HG02759 (cell line): ENCODE measurements around the gene VWCE.

Source experiments
- ATAC-seq: cut with Tn5 transposase; IDR thresholded peaks from one replicate; pipeline ENCODE4 v1.9.1; 2021; ENCODE audit warnings: mild to moderate bottlenecking, moderate library complexity; ENCODE audit not compliant: unreplicated experiment

Gene VWCE

DNA sequence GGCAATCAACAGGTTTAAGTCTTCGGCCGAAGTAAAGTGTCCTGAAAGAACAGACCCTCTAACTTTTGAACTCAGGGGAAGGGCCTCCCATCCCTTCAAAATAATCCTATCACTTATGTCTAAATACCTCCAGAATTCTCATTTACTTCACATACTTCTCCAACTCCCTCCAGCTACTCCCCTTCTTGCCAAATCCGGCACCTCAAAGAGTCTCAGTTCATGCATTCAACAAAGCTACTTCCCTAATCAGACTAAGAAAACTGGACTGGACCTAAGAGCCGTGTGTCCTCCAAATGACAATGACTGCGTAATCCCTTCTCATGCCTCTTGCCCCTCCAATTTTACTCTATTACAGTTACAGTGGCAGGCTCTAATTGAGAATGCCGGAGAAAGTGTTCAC lies 36.5 kb upstream of the VWCE start:
- no peak for ATAC-seq

DNA sequence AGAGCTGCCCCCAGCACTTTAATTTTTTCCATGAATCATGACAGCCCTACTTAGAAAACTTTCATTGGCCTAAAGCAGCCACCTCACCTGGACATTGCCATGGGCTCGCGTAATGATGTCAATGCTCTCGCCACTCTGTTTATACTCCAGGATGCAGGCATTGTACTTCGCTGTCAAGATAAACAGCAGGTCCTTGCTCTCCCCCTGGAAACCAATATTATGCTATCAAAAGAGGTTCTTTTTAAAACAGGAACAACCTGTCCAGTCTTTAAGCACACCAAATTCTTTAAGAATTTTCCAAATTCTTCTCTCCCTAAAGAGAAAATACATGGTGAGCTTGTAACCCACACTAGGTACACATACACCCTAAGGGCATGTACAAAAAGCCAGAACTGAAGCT lies 34.8 kb upstream of the VWCE start:
- no peak for ATAC-seq

DNA sequence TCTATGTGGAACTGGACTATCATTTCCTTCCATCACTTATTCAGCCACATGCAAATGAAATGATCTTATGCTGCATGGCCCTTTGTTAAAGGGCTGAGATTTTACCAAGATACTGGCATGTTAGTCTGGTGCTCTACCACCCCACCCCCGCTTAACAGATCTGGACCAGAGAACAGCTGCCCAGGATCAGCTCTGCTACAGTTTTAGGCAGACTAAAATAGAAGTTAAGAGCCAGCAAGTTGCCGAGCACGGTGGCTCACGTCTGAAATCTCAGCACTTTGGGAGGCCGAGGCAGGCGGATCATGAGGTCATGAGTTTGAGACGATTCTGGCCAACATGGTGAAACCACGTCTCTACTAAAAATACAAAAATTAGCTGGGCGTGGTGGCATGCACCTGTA lies 33.2 kb upstream of the VWCE start:
- no peak for ATAC-seq

DNA sequence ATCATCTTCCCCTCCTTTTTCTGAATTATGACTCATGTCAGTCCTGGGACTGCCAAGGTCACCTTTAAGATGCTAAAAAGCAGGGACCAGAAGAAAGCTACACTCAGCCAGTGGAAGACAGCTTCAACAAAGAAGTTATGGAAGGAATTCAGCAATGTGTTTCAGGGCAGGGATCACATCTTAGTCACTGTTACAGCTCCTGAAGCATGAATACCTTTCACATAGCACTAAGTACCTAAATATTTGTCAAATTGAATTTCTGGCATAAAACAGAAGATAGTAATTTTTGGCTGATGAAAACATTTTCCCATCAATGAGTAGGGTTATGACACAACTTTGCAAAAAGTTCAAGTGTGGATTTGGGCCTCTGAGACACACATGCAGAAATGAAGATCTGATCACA lies 32.6 kb upstream of the VWCE start:
- no peak for ATAC-seq

DNA sequence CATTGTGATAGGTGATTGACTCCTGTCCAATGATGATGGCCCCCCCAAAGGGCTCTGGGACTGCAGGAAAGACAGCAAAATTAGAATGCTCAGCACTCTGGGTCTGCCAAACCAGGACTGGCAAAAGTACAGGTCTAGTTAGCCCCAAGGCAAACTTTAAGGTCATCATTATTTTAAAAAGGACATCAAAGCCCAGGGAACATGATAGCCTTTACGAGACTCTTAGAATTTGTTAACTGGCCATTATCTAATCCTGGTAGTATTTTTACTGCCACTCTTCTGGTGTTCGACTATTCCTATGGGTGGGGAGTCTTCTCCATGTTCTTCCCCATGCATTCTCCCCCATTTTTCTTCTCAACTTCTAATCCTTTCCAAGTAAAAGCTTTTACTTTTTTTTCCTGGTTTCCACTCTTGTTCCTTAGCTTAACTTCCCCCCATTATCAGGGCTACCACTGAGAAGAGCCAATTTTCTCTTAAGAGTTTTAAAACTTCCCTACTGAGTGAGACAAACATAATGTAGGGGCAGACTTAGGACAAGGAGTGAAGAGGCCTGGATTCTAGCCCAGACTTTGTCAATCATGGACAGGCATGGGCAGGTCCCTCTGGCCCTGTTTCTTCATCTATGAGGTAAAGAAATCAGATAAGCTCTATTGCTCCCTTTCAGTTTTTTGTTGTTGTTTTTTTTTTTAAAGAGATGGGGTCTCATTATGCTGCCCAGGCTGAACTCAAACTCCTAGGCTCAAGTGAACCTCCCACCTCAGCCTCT lies 30.7 kb upstream of the VWCE start:
- no peak for ATAC-seq

DNA sequence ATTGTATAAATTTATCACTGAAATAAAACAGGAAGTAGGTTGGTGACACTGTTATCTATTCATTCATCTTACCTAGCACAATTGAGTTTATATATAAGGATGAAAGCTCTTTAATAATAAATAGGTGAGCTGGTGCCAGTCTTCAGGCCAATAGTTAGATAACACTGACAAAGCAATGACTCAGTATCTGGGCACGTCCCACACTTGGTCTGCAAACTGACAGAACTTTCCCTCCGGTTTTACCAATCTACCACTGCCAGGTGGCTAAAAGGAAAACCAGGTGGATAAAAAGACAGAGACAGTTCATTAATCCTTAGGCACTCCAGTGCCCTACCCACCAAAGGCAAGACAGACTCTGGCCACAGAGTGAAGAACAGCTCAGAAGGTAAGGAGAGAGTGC lies 20.1 kb upstream of the VWCE start:
- no peak for ATAC-seq

DNA sequence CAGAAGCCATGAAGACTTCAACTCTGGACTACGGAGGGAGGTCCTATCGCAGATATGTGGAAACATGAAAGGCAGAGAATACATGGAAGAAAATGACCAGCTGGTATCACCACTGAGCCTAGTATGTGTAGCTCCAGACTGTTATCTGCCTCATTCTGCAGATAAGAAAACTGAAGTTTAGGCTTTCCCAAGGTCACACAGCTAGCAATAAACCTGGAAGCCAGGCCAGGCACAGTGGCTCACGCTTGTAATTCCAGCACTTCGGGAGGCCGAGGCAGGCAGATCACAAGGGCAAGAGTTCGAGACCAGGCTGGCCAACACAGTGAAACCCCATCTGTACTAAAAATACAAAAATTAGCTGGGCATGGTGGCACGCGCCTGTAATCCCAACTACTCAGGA lies 15.6 kb upstream of the VWCE start:
- no peak for ATAC-seq

DNA sequence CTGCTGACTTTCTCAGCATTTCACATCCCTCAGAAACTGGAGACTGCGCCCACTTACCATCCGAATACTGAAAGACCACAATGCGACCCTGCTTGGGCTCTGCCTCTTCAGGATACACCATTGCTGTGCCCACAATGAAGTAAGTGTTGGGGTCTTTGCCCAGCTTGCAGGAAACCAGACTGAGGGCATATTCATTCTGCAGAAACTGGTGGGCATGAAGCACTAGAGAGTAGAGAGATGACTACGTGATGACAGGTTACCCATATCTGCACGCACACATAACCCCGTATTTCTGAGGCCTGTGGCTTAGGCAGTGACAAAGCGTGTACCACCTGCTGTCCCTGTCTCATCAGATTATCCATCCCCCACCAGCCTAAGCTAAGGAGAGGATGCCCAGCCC lies 14.6 kb upstream of the VWCE start:
- no peak for ATAC-seq

DNA sequence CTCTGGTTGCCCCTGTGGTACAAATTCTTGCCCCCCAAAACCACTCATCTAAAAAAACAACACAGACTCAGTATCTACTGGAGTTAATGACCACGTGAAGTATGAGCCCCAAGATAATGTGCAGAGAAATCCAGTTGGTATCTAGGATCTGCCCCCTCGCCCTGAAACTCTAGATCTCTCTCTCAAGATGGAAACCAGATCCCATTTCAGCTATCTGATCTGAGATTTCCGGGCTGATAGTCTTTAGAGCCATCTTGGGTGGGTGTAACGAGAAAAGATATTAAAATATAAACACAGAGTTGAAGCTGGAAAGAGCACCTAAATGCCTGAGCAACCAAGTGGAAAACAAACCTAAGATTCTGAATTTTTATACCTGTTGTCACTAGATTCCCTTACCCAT lies 14.0 kb upstream of the VWCE start:
- ATAC-seq, result no peak

DNA sequence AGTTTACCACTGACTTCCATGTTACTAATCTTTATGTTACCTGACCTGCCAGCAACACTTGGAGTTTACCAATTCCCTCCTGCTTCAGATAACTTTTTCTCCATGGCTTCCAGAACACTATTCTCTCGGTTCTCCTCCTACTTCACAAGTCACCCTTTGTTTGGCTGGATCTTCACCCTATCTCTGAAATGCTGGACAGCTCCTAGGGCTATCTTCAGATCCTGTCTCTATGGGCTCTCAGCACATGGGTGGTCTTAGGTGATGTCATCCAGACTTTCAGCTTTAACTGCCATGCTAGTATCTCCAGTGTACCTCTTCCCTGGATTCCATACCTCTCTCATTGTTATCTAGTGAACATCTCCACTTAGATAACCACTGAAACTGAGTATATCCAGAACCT lies 12.2 kb upstream of the VWCE start:
- no peak for ATAC-seq

DNA sequence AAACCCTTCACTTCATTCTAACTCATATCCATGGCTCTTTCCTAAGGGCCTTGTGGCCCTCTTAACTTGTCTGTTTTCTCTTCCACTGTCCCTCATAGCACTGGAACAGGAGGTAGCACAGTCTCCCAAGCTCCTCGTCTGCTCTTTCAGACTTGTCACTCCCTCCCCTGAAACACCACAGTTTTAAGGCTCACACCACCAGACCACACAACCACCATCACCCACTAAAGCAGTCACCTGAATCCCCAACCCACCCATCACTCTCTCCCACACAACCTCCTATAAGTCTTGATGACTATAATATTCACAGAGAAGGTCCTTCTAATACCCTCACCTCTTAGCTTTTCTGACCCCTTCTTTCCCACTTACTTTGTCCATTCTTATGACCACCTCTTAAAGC lies 11.1 kb upstream of the VWCE start:
- no peak for ATAC-seq

DNA sequence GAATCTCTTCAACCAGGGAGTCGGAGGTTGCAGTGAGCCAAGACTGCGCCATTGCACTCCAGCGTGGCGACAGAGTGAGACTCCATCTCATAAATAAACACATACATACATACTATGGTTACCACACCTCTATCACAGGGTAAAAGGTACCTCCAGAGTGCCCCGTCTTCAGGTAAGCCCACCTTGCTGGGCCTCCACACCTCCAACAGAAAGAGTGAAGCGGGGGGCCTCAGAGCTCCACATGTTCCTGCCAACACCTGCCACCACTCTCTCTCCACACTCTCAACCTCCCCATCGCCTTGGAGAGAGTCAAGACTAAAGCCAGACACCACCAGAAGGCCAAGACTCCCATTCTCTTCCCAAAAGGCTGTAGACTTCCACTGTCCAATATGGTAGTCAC lies 10.3 kb upstream of the VWCE start:
- no peak for ATAC-seq

DNA sequence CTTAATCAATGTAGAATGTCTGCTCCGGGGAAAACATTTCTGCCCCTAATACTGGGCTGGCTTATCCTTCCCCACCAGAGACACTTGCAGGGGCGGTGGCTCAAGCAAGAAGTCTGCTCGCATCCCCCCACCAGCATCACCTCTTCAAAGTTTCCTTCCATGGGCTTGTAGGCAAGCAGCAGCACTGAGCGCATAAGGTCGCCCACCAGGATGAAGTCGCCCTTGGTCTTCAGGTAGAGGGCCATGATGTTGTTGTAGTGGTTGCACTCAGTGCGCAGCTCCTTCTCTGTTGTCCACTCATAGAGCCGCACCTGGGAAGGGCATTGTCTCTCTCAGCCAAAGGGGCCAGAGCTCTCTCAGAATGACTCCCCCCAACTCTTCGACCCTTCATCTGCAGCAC lies 8.6 kb upstream of the VWCE start:
- ATAC-seq, result no peak

DNA sequence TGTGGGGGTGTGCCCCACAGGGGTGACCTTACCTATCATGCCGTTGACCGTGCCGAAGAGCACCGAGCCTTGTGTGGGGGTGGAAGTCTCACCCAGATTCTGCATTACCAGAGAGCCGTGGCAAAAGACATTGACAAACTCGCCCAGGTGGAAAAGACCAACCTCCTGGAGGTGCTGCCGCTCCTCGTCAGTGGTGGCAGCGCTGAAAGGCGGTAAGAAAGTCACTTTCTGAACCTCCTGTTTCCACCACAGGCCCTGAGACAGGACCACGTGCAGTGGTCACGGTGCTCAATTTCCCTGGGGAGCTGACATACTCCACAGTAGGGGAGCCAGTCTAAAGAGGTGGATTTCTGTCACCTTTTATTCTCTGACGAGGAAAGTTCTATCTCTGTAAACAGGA lies 7.4 kb upstream of the VWCE start:
- no peak for ATAC-seq

DNA sequence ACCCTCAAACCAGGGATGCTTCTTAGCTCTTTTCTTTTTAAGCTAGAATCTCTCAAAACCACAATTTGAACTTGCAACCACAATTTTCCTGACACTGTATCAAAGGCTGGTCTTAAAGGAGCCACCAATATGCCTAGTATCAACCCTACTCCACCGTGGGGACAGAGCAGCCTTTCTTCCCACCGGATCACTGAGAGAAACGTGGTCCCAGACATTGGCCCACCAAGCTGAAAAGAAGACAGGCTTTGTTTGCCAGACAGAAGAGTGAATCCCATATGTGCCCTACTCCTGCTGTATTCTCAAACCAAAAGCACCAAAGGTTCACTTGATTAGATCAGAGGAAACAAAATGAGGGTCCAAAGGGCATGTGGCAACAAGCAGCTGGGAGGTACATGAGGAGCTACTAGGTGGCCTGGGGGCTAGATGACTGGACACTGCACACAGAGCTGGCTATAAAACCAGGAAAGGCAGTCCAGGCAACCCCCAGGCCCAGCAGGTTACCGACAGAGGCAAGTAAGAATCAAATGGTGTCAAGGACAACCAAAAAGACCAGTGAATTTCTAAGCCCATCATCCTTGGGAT lies 3.6 kb upstream of the VWCE start:
- no peak for ATAC-seq

DNA sequence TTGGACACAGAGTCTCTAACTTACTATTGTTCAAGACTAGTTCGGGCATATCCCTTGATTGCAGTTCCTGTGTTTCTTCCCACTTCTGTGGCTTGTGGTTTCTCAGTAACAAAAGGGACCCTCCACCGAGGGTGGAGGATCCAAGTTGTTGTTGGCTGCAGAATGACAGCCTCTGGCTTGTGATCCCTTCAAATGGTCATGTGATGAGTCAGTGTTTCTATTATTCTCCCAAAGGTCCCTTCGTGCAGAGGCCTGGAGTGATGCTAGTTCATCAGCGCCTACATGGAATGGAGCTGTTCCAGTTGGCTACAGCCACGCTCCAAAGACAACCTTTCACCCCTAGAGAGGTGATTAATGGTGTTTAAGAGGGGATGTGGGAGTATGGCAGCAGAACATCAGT lies 2.6 kb upstream of the VWCE start:
- no peak for ATAC-seq

DNA sequence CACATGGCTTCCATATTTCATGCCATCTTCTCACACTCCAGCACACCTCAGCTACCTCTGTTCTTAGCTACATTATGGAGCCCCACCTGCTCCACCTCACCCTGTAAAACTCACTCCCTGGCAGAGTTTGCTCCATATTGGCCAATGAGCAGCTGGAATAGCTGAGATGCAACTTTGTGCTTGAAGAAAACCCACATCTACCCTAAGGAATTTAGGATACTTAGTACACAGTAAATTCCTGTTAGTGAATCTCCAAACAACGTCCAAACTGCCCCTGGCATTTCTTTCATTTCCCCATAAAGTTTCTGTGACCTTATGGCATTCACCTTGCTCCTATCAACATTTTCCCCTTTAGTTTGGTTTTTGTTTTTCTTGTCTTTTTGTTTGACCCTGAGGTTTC lies 2.2 kb upstream of the VWCE start:
- ATAC-seq, result no peak

DNA sequence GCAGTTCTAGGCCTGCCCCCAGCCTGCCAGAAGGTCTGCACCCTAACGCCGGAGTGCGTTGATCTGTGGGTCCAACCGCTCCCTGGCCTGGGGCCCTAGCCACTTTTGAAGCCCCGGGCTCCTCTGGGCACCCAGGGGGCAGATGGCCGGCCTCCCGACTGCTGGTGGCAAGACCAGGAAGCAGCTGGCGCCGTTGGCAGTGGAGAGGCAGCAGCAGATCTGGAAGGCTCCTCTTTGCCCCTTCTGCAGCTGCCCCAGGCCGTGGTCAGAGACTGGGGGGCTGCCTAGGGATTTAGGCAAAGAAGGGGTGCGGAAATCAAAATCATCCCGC lies 445 bp upstream of the VWCE start:
- ATAC-seq, result no peak

DNA sequence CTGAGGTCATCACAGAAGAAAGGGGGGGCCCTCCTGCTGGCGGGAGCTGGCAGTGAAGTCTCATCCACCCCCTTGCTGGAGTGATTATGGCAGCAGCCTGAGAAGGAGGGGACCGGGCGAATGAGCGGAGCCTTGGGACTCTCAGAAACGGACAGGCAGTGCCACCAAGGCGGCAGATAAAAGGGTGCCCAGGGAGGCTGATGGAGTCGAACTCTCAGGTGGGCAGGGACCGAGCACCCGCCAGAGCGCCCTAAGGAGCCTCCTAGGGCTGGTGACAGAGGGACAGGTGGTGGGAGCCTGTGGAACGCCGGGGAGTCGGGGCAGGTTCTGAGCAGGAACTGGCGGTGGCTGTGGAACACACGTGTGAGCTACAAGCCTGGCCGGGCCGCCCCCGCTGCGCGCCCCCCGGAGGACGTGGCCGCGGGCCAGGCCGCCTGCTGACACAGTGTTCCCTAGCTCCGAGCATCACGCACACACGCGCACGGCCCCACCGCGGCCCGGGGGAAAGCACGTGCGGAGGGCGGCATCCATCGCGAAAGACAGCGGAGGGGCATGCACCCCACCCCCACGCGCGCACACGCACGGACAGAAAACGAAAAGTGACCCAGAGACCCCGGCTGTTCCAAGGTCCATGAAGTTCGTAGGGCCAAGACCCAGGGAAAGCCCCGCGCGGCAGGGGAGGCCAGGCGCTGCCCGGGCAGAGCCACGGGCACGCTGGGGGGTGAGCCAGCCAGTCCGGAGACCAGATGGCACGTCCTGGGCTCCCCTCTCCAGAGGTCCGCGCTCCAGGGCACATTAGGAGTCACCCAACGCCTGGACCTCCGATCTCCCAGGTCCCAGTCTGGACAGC lies 1.0 kb downstream of the VWCE start:
- peak; percentile 46 for ATAC-seq

DNA sequence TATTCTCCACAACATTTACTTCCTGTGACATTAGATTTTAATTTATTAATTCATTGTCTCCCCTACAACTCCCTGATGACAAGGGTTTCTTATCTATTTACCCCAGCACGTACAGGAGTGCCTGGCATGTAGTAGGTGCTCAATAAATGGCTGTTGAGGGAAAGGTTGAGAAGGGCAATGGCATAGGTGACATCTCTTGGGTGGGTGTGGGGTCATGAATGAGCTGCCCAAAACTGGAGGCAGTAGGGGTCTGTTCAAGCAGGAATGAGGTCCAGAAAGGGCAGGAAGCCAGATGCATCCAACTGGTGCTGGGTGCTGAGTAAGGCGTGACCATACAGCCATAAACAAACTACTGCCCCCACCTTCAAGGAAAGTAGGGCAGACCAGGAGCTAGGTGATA lies 2.8 kb downstream of the VWCE start:
- no peak for ATAC-seq

DNA sequence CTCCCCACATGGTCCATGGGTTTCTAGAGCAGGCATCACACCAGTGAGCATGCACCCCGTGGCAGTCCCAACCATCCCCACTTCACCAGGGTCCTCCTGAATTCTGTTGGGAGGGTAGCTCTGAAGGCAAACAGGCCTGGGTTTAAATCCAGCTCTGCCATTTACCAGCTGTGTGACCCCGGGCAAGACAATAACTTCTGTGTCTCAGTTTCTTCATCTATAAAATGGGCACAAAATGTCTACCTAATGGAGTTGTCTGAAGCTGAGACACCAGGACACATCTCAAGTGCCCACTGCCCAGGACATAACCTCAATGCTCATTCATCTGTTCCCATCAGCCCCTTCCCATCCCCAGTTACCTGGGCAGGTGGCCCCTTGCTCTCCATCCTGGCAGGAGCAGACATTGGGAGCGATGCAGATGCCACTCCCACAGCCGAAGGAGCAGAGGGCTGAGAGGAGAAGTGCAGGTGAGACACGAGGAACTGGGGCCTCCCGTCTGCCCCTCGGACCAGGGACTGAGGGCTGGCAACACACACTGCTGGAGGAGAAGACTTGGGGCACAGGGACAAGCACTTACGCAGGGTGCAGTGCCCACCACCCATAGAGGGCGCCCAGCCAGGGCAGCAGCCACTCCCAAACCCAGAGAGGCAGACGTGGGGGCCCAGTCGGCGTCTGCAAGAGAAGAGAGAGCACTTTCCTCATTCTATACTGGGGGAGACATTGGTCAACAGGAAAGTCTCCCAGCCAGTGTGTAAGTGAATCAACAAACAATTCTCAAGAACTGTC lies 4.0 kb downstream of the VWCE start:
- no peak for ATAC-seq
